GM23338 (cell line): ENCODE results near the gene SEZ6. TPM values are rescaled to one million over a fixed set of nuclear protein-coding genes. Genes with fewer than 3 reads are reported as not detected.

Source experiments
- ATAC-seq: fragments of 200-7000 bp; cut with Tn5 transposase; 3 replicates; pipeline ENCODE4 v1.9.1; 2020
- DNase-seq: peaks from one replicate; pipeline ENCODE4 v3.0.0-alpha.2; 2015; ENCODE audit warnings: low spot score
- H2AFZ ChIP-seq: fragments of 200-600 bp; sonication (generic); 2 replicates; pipeline ENCODE4 v1.8.0; 2016; ENCODE audit warnings: antibody characterized with exemption, mild to moderate bottlenecking, moderate library complexity
- H3F3A ChIP-seq: fragments of 200-600 bp; sonication (generic); replicated peaks from 2 replicates; pipeline ENCODE4 v1.8.0; 2017; ENCODE audit warnings: antibody characterized with exemption, mixed run types, low read depth
- H3K27ac ChIP-seq: fragments of 200-600 bp; sonication (generic); 2 replicates; pipeline ENCODE4 v1.6.1; 2016; ENCODE audit warnings: low read depth
- H3K27me3 ChIP-seq: fragments of 200-600 bp; sonication (generic); 2 replicates; pipeline ENCODE4 v1.8.0; 2016; ENCODE audit warnings: mild to moderate bottlenecking, mixed run types, moderate library complexity; ENCODE audit not compliant: insufficient read depth
- H3K36me3 ChIP-seq: fragments of 200-600 bp; sonication (generic); 2 replicates; pipeline ENCODE4 v1.8.0; 2016; ENCODE audit warnings: mild to moderate bottlenecking; ENCODE audit not compliant: insufficient read depth
- H3K4me1 ChIP-seq: fragments of 200-600 bp; sonication (generic); 2 replicates; pipeline ENCODE4 v1.8.0; 2016; ENCODE audit warnings: mild to moderate bottlenecking, moderate library complexity; ENCODE audit not compliant: insufficient read depth
- H3K4me2 ChIP-seq: fragments of 200-600 bp; sonication (generic); 2 replicates; pipeline ENCODE4 v1.7.1; 2017; ENCODE audit warnings: mixed run types
- H3K4me3 ChIP-seq: fragments of 200-600 bp; sonication (generic); 2 replicates; pipeline ENCODE4 v1.6.1; 2016; ENCODE audit warnings: mixed run types
- H3K79me2 ChIP-seq: fragments of 200-600 bp; sonication (generic); replicated peaks from 2 replicates; pipeline ENCODE4 v1.8.0; 2017; ENCODE audit warnings: mild to moderate bottlenecking; ENCODE audit not compliant: insufficient read depth
- H3K9me2 ChIP-seq: fragments of 200-600 bp; sonication (generic); 2 replicates; pipeline ENCODE4 v1.8.0; 2017; ENCODE audit not compliant: insufficient read depth
- H4K20me1 ChIP-seq: fragments of 200-600 bp; sonication (generic); replicated peaks from 2 replicates; pipeline ENCODE4 v1.8.0; 2017; ENCODE audit warnings: mild to moderate bottlenecking; ENCODE audit not compliant: insufficient read depth
- H3K27ac Mint-ChIP-seq: 2 replicates; pipeline ENCODE4 v1.8.0; 2020; ENCODE audit warnings: inconsistent platforms, mild to moderate bottlenecking, moderate library complexity, mixed read lengths
- H3K27me3 Mint-ChIP-seq: 3 replicates; pipeline ENCODE4 v1.8.0; 2022; ENCODE audit warnings: low read depth, mild to moderate bottlenecking, moderate library complexity, mixed read lengths, inconsistent platforms; ENCODE audit not compliant: insufficient read depth, poor library complexity
- H3K36me3 Mint-ChIP-seq: 3 replicates; pipeline ENCODE4 v1.8.0; 2021; ENCODE audit warnings: low read depth, mild to moderate bottlenecking, inconsistent platforms, moderate library complexity, mixed read lengths
- H3K4me1 Mint-ChIP-seq: 3 replicates; pipeline ENCODE4 v1.8.0; 2020; ENCODE audit warnings: mild to moderate bottlenecking, inconsistent platforms, mixed read lengths
- H3K4me3 Mint-ChIP-seq: 3 replicates; pipeline ENCODE4 v1.8.0; 2021; ENCODE audit warnings: moderate library complexity, mild to moderate bottlenecking, inconsistent platforms, mixed read lengths
- H3K9me3 Mint-ChIP-seq: 3 replicates; pipeline ENCODE4 v1.8.0; 2020; ENCODE audit warnings: moderate library complexity, mild to moderate bottlenecking, inconsistent platforms, mixed read lengths
- CREB1 ChIP-seq: fragments of 250-450 bp; sonication (Bioruptor Pico); IDR thresholded peaks from 2 replicates; pipeline ENCODE4 v1.5.0; 2020; ENCODE audit warnings: low read depth, mild to moderate bottlenecking, moderate library complexity
- EZH2 ChIP-seq: fragments of 200-600 bp; sonication (generic); IDR thresholded peaks from one replicate; pipeline ENCODE4 v1.8.0; 2017; ENCODE audit warnings: antibody characterized with exemption, mild to moderate bottlenecking, low read depth; ENCODE audit not compliant: unreplicated experiment
- EZH2phosphoT487 ChIP-seq: fragments of 200-600 bp; sonication (generic); IDR thresholded peaks from one replicate; pipeline ENCODE4 v1.8.1; 2018; ENCODE audit warnings: antibody characterized with exemption; ENCODE audit not compliant: unreplicated experiment
- JUNB ChIP-seq: IDR thresholded peaks from one replicate; pipeline ENCODE4 v1.6.1; 2016; ENCODE audit warnings: antibody characterized with exemption; ENCODE audit not compliant: unreplicated experiment
- NANOG ChIP-seq: IDR thresholded peaks from 2 replicates; pipeline ENCODE4 v1.6.1; 2016; ENCODE audit warnings: antibody characterized with exemption, borderline replicate concordance
- POLR2AphosphoS5 ChIP-seq: IDR thresholded peaks from 2 replicates; pipeline ENCODE4 v1.6.1; 2016; ENCODE audit warnings: antibody characterized with exemption, low read depth
- STAT1 ChIP-seq: IDR thresholded peaks from one replicate; pipeline ENCODE4 v1.6.1; 2016; ENCODE audit warnings: antibody characterized with exemption; ENCODE audit not compliant: unreplicated experiment
- ZNF114 ChIP-seq: fragments of 250-450 bp; sonication (Bioruptor Pico); IDR thresholded peaks from 2 replicates; pipeline ENCODE4 v1.5.0; 2020; ENCODE audit warnings: mild to moderate bottlenecking, moderate library complexity
- ZNF331 ChIP-seq: fragments of 250-450 bp; sonication (Bioruptor Pico); IDR thresholded peaks from 2 replicates; pipeline ENCODE4 v1.5.0; 2020; ENCODE audit warnings: low read depth, mild to moderate bottlenecking, moderate library complexity
- polyA plus RNA-seq: library from polyadenylated mRNA; unstranded; fragments of >200 nt; fragmentation: Nextera tagmentation; extraction: Ambion mirVana; gene quantifications from 2 replicates; pipeline ENCODE4 v1.2.1, GENCODE V29; 2016
- total RNA-seq: library from RNA; depleted of rRNA; stranded (reverse); fragments of >200 nt; shearing (Covaris generic); gene quantifications from 2 replicates; pipeline ENCODE4 v1.2.3, GENCODE V29; 2014
- TF ChIP-seq, protein P1 (sequence below): IDR thresholded peaks from one replicate; pipeline ENCODE4 v1.6.1; 2018; ENCODE audit warnings: antibody characterized with exemption; ENCODE audit not compliant: unreplicated experiment
- TF ChIP-seq, protein P2 (sequence below): fragments of 250-450 bp; sonication (Bioruptor Pico); IDR thresholded peaks from 2 replicates; pipeline ENCODE4 v1.5.0; 2020; ENCODE audit warnings: mild to moderate bottlenecking, moderate library complexity
- TF ChIP-seq, protein P3 (sequence below), 2 experiments: fragments of 200-600 bp in 1 of 2; sonication (generic) in 1 of 2; conservative IDR thresholded peaks; 2 replicates each; pipeline versions ENCODE4 v1.5.1 to v1.6.1; 2016 to 2017; ENCODE audit warnings: antibody characterized with exemption in 2 of 2, low read depth in 2 of 2, mild to moderate bottlenecking in 2 of 2, moderate library complexity in 1 of 2
- TF ChIP-seq, protein P4 (sequence below): IDR thresholded peaks from 2 replicates; pipeline ENCODE4 v1.6.1; 2016; ENCODE audit warnings: antibody characterized with exemption

Gene SEZ6
- total and polyA plus RNA-seq, 2 experiments from 2014 or later: 1.0 to 6.5 TPM

DNA sequence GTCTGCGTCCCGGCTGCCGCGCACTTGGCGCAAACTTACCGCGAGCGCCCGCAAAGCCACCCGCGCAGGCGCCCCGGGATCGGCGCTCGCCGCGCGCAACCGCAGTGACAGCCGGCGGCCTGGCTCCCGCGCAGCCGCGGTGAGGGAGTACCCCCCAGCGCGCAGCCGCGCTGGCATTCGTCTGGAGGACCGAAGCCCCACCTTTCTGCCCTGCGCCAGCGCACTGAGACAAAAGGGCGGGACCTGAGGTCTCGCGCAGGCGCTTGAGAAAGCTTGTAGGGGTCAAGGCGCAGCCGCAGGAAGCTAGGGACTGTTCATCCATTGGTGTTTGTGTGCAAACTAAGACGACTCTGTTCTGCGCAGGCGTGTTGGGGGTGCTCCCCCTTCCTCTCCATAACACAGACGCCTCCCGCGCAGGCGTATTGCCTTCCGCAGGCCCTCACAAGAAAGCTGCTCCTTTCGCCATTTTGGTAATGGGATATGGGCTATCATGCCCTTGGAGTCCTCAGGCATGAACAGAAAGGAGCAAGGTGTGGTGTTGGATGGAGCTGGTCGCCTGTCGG, 54.3 kb downstream of the SEZ6 start, which contains the start of gene PHF12:
TSS of gene PHF12 (minus strand) at position 91 of the 563 bp plus-strand sequence. CDS start 558 bp downstream, outside the sequence.
- H3K9me3 Mint-ChIP-seq: no peaks in the 10 kb centered on the region
- Histone ChIP-seq H3K4me1 (peaks cover 28% of the 10 kb centered on the region), H3K79me2 (peaks cover 44% of the 10 kb centered on the region), H3K4me3 (peak within 1 kb of the TSS; percentile 96), H3K27ac (peak within 1 kb of the TSS; percentile 97), H3K36me3 (0 out of 2 replicates have a peak, but pooled peaks cover 4% of the 10 kb centered on the region), H3K4me2 (peak within 1 kb of the TSS; percentile 92), H3K9me2 (no peaks in the 10 kb centered on the region), H2AFZ (no peak within 1 kb of the TSS), H3F3A (peaks cover 17% of the 10 kb centered on the region; the same call in 1 of the 2 replicates), H4K20me1 (peaks cover 22% of the 10 kb centered on the region), H3K27me3 (no peaks in the 10 kb centered on the region)
- ATAC-seq: peak; percentile 53
- H3K4me1 Mint-ChIP-seq: peaks cover 25% of the 10 kb centered on the region
- TF ChIP-seq JUNB (no peak), EZH2phosphoT487 (no peak), CREB1 (no peak; the same call in 1 of the 2 replicates), STAT1 (no peak), NANOG (no peak), EZH2 (no peak), POLR2AphosphoS5 (no peak; the same call in 1 of the 2 replicates), ZNF114 (CRISPR knock-in tag) (no peak), ZNF331 (CRISPR knock-in tag) (no peak)
- TF ChIP-seq, protein P1, sequence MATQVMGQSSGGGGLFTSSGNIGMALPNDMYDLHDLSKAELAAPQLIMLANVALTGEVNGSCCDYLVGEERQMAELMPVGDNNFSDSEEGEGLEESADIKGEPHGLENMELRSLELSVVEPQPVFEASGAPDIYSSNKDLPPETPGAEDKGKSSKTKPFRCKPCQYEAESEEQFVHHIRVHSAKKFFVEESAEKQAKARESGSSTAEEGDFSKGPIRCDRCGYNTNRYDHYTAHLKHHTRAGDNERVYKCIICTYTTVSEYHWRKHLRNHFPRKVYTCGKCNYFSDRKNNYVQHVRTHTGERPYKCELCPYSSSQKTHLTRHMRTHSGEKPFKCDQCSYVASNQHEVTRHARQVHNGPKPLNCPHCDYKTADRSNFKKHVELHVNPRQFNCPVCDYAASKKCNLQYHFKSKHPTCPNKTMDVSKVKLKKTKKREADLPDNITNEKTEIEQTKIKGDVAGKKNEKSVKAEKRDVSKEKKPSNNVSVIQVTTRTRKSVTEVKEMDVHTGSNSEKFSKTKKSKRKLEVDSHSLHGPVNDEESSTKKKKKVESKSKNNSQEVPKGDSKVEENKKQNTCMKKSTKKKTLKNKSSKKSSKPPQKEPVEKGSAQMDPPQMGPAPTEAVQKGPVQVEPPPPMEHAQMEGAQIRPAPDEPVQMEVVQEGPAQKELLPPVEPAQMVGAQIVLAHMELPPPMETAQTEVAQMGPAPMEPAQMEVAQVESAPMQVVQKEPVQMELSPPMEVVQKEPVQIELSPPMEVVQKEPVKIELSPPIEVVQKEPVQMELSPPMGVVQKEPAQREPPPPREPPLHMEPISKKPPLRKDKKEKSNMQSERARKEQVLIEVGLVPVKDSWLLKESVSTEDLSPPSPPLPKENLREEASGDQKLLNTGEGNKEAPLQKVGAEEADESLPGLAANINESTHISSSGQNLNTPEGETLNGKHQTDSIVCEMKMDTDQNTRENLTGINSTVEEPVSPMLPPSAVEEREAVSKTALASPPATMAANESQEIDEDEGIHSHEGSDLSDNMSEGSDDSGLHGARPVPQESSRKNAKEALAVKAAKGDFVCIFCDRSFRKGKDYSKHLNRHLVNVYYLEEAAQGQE: no peak
- TF ChIP-seq, protein P2, sequence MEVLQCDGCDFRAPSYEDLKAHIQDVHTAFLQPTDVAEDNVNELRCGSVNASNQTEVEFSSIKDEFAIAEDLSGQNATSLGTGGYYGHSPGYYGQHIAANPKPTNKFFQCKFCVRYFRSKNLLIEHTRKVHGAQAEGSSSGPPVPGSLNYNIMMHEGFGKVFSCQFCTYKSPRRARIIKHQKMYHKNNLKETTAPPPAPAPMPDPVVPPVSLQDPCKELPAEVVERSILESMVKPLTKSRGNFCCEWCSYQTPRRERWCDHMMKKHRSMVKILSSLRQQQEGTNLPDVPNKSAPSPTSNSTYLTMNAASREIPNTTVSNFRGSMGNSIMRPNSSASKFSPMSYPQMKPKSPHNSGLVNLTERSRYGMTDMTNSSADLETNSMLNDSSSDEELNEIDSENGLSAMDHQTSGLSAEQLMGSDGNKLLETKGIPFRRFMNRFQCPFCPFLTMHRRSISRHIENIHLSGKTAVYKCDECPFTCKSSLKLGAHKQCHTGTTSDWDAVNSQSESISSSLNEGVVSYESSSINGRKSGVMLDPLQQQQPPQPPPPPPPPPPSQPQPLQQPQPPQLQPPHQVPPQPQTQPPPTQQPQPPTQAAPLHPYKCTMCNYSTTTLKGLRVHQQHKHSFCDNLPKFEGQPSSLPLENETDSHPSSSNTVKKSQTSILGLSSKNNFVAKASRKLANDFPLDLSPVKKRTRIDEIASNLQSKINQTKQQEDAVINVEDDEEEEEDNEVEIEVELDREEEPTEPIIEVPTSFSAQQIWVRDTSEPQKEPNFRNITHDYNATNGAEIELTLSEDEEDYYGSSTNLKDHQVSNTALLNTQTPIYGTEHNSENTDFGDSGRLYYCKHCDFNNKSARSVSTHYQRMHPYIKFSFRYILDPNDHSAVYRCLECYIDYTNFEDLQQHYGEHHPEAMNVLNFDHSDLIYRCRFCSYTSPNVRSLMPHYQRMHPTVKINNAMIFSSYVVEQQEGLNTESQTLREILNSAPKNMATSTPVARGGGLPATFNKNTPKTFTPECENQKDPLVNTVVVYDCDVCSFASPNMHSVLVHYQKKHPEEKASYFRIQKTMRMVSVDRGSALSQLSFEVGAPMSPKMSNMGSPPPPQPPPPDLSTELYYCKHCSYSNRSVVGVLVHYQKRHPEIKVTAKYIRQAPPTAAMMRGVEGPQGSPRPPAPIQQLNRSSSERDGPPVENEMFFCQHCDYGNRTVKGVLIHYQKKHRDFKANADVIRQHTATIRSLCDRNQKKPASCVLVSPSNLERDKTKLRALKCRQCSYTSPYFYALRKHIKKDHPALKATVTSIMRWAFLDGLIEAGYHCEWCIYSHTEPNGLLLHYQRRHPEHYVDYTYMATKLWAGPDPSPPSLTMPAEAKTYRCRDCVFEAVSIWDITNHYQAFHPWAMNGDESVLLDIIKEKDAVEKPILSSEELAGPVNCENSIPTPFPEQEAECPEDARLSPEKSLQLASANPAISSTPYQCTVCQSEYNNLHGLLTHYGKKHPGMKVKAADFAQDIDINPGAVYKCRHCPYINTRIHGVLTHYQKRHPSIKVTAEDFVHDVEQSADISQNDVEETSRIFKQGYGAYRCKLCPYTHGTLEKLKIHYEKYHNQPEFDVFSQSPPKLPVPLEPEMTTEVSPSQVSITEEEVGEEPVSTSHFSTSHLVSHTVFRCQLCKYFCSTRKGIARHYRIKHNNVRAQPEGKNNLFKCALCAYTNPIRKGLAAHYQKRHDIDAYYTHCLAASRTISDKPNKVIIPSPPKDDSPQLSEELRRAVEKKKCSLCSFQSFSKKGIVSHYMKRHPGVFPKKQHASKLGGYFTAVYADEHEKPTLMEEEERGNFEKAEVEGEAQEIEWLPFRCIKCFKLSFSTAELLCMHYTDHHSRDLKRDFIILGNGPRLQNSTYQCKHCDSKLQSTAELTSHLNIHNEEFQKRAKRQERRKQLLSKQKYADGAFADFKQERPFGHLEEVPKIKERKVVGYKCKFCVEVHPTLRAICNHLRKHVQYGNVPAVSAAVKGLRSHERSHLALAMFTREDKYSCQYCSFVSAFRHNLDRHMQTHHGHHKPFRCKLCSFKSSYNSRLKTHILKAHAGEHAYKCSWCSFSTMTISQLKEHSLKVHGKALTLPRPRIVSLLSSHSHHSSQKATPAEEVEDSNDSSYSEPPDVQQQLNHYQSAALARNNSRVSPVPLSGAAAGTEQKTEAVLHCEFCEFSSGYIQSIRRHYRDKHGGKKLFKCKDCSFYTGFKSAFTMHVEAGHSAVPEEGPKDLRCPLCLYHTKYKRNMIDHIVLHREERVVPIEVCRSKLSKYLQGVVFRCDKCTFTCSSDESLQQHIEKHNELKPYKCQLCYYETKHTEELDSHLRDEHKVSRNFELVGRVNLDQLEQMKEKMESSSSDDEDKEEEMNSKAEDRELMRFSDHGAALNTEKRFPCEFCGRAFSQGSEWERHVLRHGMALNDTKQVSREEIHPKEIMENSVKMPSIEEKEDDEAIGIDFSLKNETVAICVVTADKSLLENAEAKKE (CRISPR knock-in tag): no peak
- TF ChIP-seq, protein P3, sequence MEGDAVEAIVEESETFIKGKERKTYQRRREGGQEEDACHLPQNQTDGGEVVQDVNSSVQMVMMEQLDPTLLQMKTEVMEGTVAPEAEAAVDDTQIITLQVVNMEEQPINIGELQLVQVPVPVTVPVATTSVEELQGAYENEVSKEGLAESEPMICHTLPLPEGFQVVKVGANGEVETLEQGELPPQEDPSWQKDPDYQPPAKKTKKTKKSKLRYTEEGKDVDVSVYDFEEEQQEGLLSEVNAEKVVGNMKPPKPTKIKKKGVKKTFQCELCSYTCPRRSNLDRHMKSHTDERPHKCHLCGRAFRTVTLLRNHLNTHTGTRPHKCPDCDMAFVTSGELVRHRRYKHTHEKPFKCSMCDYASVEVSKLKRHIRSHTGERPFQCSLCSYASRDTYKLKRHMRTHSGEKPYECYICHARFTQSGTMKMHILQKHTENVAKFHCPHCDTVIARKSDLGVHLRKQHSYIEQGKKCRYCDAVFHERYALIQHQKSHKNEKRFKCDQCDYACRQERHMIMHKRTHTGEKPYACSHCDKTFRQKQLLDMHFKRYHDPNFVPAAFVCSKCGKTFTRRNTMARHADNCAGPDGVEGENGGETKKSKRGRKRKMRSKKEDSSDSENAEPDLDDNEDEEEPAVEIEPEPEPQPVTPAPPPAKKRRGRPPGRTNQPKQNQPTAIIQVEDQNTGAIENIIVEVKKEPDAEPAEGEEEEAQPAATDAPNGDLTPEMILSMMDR (conservative IDR thresholded peaks at IDR 0.05; ENCODE audit: low read depth in 2 of 2): no peak
- TF ChIP-seq, protein P4, sequence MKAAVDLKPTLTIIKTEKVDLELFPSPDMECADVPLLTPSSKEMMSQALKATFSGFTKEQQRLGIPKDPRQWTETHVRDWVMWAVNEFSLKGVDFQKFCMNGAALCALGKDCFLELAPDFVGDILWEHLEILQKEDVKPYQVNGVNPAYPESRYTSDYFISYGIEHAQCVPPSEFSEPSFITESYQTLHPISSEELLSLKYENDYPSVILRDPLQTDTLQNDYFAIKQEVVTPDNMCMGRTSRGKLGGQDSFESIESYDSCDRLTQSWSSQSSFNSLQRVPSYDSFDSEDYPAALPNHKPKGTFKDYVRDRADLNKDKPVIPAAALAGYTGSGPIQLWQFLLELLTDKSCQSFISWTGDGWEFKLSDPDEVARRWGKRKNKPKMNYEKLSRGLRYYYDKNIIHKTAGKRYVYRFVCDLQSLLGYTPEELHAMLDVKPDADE: no peak
- H3K27ac Mint-ChIP-seq: peak within 1 kb of the TSS; percentile 93
- peaks cover 23% of the 10 kb centered on the region for H3K36me3 Mint-ChIP-seq
- DNase-seq: peak; percentile 100
- peaks cover 4% of the 10 kb centered on the region for H3K27me3 Mint-ChIP-seq
- peak within 1 kb of the TSS; percentile 98 for H3K4me3 Mint-ChIP-seq
